NCI-H69 (cell line): ENCODE results near the gene DSTN.

ENCODE experiments used
- DNase-seq: peaks from one replicate; lab custom pipeline; 2025; lab: John Stamatoyannopoulos, UW

Gene DSTN

DNA sequence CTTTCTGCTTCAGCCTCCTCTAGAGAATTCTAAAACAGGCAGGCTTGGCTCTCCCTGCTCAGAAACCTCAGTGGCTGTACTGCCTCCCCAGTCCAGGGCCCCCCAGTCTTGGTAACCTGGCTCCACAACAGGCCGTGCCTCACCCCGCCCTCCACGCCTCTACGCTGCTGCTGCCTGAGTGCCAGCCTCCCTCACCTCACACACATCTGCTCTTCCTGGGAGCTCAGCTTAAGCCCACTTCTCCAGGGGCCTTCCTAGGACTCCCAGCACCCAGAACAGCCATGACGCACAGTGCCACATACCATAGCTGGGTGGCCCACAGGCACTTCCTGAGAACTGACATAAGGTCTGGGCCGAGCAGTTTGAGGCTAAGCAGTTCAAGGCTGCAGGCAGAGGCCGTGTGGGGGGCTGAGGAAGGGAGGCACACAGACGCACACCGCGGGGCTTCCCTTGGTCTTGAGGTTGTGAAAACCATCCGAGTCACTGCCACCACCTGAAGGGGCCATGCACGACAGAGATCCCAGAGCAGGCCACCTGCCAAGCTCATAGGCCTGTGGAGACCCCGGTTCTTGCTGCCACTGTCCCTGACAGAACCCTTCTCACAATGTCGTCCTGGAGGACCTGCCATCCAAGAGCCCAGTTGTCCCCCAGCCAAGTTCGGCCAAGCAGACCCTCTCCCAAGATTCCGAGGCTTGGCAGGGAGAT lies 42.6 kb downstream of the DSTN start:
- no peak for DNase-seq

DNA sequence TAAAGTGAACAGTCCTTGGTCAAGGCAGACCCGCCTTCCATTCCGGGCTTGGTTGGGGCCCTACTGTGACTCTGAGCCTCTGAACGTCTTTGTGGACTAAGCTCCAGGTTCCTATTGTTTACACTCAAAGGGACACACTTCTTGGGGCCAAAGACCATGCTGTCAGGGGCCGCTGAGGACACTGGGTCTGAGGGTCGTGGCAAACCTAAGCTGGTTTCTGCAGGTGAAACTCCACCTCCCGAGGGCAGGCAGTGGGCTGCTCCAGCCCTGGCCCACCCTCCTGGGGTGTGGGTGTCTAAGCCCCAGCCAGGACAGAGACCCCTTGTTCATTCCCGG lies 43.1 kb downstream of the DSTN start:
- DNase-seq = no peak

DNA sequence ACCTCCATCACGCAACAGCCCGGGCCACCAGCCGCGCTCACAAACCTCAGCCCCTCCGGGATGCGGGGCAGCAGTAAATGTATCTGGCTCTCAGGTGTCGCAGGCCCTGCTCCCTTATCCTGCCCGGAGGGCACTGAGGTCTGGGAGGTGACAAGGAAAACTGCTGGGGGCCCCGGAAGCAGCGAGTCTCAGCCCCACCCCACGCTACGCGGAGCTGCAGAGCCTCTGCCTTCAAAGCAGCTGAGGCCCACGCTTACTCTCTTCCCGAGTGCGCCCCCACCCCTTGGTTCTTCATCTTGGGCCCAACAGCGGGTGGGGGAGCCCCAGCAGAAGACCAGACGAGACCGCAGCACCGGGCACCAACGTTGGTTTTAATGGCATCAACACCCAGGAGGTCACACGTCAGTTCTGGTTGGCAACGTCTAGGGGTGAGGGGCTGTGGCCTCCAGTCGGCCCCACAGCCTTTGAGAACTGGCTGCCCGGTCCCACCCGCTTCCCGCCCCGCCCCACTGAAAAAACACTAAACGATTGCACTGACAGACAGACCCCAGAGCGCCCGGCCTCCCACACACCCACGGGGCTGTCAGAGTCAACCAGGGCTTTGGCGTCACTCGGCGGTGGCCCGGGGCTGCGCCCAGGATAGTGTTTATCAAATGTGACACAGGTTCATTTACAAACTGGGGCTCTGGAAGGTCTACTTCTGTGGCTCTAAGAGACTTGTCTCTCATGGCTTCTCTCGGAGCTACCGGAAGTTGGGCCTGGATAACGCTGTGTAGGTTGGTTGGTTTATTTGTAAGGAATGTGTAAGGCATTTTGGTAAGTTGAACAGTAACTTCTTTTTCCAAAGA lies 43.7 kb downstream of the DSTN start:
- DNase-seq = peak; percentile 30

DNA sequence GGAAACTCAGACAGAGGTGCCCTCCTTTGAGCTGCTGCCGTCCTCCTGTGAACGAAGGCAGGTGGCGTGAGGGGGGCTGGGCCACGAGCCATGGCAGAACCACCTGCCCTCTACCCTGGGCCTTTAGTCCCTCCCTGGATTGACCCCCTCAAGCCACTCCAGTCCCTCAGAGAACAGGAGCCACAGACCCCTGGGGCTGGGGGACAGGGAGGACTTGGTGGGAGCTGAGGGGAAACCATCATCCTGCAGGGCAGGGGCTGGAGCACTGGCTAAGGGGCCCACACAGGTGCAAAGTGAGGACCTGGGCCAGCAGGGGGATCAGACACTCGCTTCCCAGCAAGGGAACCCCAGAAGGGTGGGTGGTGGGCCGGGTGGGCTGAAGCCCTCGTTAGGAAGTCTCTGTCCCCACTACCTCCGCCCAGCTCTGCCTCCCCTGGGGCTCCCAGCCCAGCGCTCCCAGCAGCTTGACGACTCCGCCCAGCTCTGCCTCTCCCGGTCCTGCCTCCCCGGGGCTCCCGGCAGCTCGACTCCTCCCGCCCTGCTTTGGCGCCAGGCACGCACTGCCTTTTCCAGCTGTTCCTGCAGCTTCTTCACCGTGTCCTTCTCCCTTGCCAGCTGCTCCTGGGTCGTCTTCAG lies 44.4 kb downstream of the DSTN start:
- DNase-seq = peak; percentile 88

DNA sequence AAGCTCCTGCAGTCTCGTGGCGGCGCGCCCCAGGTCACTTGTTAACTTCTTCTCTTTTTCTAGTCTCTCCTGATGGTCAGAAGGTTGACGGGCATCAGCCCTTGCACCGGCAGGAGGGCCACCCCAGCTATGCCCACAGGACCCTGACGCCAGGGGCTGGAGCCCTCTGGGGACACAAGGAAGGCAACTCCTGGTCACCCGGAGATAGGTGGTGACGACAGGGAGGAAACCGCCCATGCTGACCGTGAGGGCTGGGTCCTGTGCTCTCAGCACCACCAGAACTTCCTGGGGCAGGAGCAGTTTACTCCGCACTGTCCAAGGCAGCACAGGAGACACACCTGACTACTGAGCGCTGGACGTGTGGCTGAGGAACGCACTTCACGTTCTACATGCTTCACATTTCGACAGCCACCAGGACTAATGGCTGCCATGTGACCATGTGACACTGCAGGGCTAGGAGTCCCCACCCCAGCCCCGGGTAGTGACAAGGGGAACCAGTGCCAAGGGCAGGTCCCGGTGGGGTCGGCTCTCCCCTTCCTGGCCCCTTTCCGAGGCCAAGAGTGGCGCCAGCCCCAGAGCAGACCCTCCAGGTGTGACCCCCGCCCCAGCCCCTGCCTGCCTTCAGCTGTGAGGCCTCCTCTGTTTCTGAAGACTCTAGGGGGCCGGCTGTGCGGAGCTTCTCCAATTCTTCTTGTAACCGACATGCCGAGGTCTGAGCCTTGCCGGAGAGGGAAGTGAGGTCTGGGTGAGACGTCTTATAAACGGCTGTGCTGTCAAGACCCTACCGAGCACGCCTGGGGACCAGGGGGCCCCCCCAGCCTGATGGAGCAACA lies 45.2 kb downstream of the DSTN start:
- DNase-seq = no peak

DNA sequence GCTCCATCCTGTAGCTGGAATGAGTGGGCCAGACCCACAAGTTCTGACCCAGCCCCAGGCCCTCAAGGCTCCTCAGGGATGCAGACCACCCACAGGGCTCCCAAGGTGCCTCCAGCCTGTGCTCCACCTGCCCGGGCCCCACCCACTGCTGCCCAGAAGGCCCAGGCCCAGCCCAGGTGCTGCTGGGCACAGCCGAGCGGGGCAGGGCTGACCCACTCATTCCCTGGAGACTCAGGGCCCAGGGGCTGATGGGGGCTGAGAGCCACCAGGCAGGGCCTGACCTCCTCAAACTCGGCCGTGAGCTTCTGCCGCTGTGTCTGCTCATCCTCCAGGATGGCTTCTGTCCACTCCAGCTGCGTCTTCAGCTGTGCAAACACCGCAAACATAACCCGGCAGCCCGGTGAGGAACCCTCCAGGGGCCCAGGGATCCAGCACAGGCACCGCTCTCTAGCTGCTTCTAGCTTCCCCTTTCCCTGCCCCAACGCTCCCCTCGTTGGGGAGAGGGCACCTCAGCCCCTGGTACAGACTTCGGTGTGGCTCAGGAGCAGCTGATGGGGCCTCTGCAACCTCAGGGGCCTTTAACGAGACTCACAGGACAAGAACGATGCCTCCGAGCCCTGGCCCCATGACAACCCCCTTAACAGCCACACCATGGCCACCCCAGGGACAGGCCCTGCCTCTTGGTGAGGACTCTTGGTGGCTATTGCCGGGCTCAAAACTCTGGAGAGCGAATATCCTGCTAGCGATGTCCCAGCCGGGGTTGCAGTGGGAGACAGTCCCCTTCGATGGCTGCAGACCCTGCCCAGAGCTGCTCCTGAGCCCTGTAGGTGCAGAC lies 46.0 kb downstream of the DSTN start:
- peak; percentile 67 for DNase-seq

DNA sequence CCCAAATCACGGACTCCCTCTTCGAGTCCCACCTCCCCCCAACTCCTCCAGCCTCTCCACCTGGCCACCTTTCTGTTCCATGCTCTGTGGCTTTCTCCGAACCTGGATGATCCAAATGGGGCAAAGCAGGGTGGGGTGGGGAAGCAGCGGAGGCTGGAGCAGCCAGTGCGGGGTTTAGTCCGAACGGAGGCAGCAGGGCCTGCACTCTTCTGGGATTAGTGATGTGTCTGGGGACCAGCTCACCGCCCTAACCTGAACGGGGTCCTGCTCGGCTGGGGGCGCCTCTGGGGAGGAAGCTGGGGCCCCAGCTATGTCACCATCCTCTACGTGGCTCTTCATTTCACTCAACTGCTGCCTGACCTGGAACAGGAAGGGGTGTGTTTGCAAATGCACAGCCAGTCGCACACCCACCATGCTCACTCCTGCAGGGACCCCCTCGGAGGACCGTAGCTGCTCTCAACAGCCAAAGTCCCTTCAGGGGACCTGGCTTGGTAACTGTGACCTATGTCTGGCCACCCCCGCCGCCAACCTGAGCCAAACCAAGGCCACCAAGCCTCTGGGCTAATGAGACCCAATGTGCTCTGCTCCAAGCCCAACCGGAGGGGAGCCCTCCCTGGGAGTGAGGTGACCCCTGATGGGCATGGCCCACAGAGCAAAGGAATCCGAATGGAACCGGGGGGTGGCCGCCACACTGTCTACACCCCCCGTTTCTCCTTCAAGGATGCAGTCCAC lies 46.8 kb downstream of the DSTN start:
- no peak for DNase-seq

DNA sequence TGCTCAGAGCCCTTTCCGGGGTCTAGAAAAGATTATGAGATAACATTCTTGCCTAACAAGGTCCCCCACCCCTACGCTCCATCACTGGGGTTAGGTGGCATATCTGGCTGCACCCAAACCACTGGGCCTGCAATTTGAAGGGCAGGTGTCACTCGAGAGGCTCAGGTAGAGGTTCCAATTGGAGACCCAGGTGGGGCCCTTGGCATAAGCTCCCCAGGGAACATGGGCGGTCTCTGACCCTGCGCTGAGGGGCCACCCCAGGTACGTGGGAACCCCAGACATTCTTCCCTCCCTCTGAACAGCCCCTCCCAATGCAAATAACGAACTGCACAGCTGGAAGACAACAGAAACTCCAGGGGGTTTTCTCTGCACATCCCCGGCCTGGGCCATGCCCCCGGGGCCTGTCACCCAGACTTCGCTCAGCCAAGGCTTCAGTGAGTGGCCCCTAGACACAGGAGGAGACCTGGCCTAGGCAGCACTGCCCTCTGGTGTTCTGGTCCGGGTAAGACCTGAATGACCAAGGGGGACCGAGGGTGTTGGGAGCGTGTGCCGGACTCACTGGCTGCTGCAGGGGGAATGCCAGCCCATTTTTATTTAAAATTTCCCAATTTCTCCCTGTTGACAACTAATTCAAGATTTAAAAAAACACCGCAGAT lies 47.5 kb downstream of the DSTN start:
- DNase-seq = peak; percentile 76

DNA sequence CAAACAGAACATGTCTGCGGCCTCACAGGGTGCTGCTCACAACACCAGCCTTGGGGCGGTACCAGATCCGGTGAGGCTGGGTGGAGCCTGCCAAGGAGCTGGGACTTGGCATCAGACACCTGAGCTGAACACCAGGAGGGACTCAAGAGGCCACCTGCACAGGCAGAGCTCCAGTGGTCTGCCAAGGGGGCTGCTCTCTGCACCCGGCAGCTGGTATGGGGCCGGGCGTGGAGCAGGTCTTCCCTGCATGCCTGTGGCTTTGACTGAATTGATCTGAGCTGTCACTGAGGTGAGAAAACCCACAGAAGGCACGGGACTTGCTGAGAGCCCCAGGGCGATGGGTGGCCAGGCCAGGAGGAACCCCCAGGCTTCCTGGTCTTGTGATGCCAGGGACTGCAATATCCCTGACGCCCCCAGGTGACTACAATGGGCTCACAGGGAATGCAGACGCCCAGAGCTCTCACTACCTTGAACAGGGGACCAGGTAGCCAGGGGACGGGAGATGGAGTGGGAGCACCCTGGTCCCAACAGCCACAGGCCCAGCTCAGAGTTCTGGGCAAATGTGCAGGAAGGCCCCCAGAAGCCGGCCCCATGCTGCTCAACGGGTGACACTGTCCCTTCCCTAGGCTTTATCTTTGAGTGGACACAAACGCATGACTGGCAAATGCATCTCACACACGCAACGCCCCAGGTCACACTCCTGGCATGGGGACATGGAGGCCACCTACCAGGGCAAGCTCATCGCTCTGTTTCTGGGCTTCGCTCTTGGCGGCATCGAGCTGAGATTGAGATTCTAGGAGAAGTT lies 48.2 kb downstream of the DSTN start:
- no peak for DNase-seq

DNA sequence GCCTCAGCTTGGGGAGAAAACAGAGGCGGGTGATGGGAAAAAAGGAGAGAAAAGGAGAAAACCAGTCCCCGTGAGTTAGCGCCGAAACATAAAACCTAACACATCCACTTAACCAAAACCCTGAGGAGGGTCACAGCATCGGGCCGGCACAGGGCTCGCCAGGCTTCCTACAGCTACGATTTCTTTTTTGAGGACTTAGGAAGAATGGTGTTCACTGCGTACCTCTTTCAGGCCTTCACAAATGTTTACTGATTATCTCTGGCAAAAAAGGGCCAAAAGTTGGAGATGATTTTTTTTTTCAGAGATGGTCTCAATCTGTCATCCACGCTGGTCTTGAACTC lies 48.8 kb downstream of the DSTN start:
- DNase-seq = no peak

DNA sequence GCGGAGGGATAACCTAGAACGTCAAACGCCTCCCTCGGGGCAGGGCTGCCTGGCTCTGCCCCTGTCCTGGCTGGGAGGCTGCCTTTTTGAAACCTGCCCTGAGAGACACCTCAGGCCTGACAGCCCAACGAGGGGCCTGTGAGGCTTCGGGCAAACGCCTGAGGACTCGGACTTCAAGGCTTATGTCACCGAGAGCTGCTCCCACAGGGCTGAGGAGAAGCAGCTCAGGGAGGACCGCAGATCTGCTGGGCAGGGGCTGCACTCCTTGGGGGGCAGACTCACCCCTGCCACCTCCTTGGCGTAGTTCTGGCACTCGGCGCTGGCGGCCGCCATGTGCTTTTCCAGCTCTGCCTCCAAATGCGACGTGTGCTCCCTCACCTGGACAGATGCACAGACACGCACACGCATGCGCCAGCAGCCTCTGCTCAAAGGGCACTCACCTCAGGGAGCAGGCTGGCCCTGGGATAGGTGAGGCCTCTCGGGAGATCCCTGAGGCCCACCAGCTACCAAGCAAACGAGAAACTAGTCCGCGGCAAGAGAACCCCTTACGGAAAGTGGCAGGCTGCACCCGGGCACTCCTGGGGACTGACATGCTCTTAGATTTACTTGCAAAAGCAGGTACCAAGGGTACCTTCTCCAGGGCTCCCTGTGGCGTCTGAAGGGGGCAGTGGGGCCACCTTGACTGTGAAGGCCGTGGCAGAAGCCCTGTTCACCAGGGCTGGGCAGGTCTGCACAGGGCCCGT lies 49.6 kb downstream of the DSTN start:
- no peak for DNase-seq

DNA sequence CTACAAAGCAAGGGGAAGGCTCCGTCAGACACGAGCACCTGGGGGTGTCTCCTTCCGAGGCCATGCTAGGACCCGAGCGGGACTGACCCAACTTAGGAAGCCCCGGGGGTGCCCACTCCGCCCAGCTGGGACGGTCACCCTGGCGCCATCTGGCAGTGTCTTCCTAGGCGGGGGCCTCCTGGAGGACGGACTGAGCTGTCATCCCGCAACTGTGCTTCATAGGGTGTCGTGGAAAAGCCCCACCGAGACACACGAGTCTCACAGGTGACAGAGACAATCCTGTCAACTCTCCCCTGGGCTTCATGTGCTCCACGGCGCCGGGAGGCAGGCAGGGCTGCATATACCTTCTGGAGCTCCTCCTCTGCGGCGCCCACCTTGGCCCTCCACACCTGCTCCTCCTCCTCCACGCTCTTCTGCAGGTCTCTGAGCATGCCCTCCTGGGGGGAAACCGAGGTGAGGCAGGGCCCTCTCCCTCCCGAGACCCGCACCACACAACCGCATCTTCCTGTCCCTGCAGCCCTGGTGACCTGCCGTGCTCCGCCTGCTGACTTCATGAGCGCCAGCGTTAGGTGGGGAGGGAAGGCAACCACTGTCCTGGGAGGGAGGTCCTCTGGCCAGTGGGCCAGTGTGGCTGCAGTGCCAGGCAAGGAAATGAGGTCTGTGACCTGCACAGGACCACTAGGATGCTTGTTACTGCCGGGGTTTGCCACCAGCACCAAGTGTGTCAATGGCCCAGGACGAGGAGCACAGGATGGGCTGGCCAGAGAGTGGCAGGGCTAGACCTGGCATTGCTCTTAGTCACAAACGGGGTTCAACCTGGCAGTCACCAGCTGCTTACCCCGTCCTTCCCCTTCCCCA lies 50.7 kb downstream of the DSTN start:
- DNase-seq = no peak

DNA sequence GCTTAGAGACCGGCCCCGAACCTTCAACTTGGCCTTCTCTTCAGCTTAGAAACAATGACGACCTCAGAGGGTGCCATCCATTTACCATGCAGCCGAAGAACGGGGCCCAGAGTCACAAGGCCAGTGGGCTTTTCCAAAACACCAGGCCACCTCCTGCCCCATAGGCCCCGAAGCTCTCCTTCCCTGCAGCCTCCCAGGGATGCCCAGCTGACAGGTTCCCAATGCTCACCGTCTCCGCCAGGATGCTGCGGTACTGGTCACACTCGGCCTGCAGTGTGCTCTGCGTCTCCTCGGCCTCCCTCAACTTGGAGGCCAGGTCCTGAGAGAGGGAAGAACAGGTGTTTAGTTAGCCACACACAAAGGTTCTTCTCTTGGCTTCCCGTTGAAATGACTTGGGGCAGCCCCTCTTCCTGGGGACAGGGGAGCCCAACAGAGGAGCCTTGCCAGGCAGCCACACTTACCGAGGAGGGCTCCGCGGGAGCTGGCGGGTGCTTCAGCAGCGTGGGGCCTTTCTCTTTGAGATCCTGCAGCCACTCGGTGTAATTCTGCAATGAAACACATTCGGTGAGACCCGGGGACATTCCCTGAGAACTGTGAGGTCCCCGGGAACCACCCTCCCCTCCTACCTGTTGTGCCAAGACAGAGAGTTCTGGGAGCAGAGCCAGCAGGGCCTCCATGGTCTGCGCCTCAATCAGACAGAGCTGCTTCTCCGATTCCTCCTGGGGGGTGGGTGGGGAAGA lies 51.5 kb downstream of the DSTN start:
- no peak for DNase-seq

DNA sequence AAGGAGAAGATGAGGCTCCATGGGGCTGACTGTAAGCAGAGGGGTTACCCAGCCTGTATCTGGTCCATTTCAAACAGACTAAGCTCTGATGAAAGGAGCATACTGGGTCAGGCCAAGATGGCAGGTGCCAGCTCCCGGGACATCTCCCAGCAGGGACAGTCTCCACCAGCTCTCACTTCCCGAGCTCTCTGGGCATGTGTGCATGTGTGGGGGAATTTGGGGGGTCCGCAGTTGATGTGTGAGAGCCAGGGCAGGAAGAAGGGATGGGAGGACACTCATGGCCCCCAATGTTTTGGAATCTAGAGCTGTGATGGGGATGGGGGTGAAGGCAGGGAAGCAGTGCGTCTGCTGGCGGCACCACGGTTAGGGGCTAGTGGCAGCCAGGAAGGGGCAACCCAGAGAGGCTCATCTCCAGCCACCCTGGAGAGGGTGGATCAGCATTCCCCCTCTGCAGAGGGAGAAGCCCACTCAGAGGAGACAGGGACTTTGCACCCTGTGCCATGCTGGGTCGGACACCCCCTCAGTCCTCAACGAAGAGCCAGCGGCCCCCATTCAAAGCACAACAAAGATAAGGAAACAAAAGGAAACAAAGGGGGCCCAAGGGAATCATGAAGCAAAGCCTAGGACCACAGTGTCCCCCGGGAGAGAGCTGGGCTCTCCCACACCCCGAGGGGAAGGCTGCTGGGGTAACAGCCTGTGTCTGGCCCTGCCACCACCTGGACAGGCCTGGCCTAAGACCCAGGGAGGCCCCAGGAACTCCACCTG lies 52.4 kb downstream of the DSTN start:
- DNase-seq = no peak

DNA sequence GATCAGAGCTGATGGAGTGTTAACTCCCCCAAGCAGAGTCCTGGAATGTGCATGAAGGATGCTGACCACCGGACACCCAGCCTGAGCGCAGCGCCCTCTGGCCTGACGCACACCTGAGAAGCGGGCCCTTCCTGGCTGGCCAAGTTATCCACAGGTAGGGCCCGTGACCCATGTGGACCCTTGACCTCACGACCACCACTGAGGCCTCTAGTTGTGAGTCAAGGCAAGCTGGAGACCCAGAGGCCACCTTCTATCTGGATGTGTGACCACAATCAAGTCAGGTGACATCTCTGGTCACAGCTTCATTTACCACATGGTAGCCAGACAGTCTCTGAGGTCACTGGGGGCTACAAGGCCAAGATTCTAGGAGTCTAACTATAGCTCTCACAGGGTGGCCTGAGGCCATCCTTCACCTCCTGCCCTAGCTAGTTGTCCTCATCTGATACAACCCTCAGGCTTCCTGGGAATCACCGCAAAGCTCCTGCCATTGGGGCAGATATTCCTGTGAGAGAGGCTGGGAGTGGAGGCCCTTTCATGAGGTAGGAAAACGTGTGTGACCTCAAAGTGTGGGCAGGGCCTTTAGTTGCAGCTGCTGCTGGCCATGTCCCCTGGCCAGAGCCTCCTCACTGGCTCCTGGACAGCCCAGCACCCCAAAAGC lies 53.1 kb downstream of the DSTN start:
- no peak for DNase-seq

DNA sequence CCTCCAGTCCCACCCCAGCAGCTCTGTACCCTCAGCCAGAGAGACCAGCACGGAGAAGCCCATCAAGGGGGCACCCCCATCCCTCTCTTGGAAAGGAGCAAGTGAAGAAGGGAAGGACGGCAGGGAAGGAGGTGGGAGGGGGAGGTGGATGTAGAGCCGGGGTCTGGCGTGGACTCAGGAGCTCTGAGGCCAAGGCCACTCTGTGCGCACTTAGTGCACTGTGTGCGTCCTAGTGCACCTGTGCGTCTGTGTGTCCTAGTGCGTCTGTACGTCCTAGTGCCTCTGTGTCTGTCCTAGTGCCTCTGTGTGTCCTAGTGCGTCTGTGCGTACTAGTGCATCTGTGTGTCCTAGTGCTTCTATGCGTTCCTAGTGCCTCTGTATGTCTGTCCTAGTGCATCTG lies 54.2 kb downstream of the DSTN start:
- no peak for DNase-seq
